Measurements from ENCODE around the gene CASQ1.

DNA sequence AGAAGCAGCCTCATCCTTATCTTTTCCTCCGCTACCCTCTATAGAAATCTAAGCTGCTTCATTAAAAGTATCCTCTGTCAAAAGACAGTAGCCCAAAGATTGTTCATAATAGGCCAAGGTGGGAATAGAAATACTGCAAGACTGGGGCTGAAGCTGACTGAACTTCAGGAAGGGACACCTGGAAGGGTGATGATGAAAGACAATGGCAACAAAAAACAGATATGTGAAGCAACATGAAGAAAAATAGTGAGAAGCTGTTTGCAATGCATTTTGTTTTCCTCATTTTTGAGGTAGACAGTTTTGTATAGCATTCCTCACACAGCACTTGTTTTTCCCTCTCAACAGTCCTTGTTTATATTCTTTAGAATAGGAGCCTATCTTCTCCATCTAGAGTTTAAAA is 55.1 kb downstream of the CASQ1 start:
- TF ChIP-seq ETV6 (CRISPR knock-in tag; IDR thresholded peaks at IDR 0.05): no peak
- TF ChIP-seq CTCF (IDR thresholded peaks at IDR 0.05): no peak
- no peak for TF ChIP-seq CREB1 (CRISPR knock-in tag; IDR thresholded peaks at IDR 0.05)
- TF ChIP-seq, protein P1, sequence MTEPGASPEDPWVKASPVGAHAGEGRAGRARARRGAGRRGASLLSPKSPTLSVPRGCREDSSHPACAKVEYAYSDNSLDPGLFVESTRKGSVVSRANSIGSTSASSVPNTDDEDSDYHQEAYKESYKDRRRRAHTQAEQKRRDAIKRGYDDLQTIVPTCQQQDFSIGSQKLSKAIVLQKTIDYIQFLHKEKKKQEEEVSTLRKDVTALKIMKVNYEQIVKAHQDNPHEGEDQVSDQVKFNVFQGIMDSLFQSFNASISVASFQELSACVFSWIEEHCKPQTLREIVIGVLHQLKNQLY (CRISPR knock-in tag; IDR thresholded peaks at IDR 0.05): no peak
- TF ChIP-seq HMGXB4 (CRISPR knock-in tag; IDR thresholded peaks at IDR 0.05): no peak
- no peak for TF ChIP-seq ZNF671 (CRISPR knock-in tag; IDR thresholded peaks at IDR 0.05)
- no peak for TF ChIP-seq FOXJ3 (CRISPR knock-in tag; IDR thresholded peaks at IDR 0.05; ENCODE audit: borderline replicate concordance)
- TF ChIP-seq NFATC4 (CRISPR knock-in tag; IDR thresholded peaks at IDR 0.05): no peak
- TF ChIP-seq, protein P2, sequence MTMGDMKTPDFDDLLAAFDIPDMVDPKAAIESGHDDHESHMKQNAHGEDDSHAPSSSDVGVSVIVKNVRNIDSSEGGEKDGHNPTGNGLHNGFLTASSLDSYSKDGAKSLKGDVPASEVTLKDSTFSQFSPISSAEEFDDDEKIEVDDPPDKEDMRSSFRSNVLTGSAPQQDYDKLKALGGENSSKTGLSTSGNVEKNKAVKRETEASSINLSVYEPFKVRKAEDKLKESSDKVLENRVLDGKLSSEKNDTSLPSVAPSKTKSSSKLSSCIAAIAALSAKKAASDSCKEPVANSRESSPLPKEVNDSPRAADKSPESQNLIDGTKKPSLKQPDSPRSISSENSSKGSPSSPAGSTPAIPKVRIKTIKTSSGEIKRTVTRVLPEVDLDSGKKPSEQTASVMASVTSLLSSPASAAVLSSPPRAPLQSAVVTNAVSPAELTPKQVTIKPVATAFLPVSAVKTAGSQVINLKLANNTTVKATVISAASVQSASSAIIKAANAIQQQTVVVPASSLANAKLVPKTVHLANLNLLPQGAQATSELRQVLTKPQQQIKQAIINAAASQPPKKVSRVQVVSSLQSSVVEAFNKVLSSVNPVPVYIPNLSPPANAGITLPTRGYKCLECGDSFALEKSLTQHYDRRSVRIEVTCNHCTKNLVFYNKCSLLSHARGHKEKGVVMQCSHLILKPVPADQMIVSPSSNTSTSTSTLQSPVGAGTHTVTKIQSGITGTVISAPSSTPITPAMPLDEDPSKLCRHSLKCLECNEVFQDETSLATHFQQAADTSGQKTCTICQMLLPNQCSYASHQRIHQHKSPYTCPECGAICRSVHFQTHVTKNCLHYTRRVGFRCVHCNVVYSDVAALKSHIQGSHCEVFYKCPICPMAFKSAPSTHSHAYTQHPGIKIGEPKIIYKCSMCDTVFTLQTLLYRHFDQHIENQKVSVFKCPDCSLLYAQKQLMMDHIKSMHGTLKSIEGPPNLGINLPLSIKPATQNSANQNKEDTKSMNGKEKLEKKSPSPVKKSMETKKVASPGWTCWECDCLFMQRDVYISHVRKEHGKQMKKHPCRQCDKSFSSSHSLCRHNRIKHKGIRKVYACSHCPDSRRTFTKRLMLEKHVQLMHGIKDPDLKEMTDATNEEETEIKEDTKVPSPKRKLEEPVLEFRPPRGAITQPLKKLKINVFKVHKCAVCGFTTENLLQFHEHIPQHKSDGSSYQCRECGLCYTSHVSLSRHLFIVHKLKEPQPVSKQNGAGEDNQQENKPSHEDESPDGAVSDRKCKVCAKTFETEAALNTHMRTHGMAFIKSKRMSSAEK (CRISPR knock-in tag; IDR thresholded peaks at IDR 0.05; ENCODE audit: borderline replicate concordance): no peak
- no peak for TF ChIP-seq MAX (CRISPR knock-in tag; IDR thresholded peaks at IDR 0.05)
- TF ChIP-seq ZNF416 (CRISPR knock-in tag; IDR thresholded peaks at IDR 0.05): no peak

Data from WTC11 (cell line).